Measurements from ENCODE around the gene SLC37A2.

The SLC37A2 gene

GRCh38 chr11:125071435-125071834, 8.3 kb downstream of the SLC37A2 start:
- no peak for DNase-seq (ENCODE audit: low read depth)

GRCh38 chr11:125071846-125072217, 8.7 kb downstream of the SLC37A2 start:
- DNase-seq (ENCODE audit: low read depth) = no peak

- no peak for DNase-seq (ENCODE audit: low read depth)
These were observed 9.3 kb downstream of the SLC37A2 start for GRCh38 chr11:125072218-125072960.

GRCh38 chr11:125072961-125073590, 10.0 kb downstream of the SLC37A2 start:
- DNase-seq (ENCODE audit: low read depth) = no peak

GRCh38 chr11:125073616-125074483, 10.7 kb downstream of the SLC37A2 start:
- DNase-seq (ENCODE audit: low read depth) = no peak

GRCh38 chr11:125074511-125075241, 11.6 kb downstream of the SLC37A2 start:
- DNase-seq (ENCODE audit: low read depth) = no peak

GRCh38 chr11:125075242-125075625, 12.1 kb downstream of the SLC37A2 start:
- DNase-seq (ENCODE audit: low read depth) = no peak

- no peak for DNase-seq (ENCODE audit: low read depth)
These were observed 12.8 kb downstream of the SLC37A2 start for GRCh38 chr11:125075900-125076317.

- DNase-seq (ENCODE audit: low read depth) = no peak
These were observed 13.4 kb downstream of the SLC37A2 start for GRCh38 chr11:125076378-125076945.

GRCh38 chr11:125078016-125078415, 14.9 kb downstream of the SLC37A2 start:
- no peak for DNase-seq (ENCODE audit: low read depth)

GRCh38 chr11:125078516-125079140, 15.5 kb downstream of the SLC37A2 start:
- DNase-seq (ENCODE audit: low read depth) = no peak

- DNase-seq (ENCODE audit: low read depth) = no peak
These were observed 16.2 kb downstream of the SLC37A2 start for GRCh38 chr11:125079151-125079877.

GRCh38 chr11:125079878-125080530, 16.9 kb downstream of the SLC37A2 start:
- no peak for DNase-seq (ENCODE audit: low read depth)

- no peak for DNase-seq (ENCODE audit: low read depth)
These were observed 17.4 kb downstream of the SLC37A2 start for GRCh38 chr11:125080531-125080911.

- DNase-seq (ENCODE audit: low read depth) = no peak
These were observed 18.1 kb downstream of the SLC37A2 start for GRCh38 chr11:125081098-125081798.

GRCh38 chr11:125082040-125082439, 18.9 kb downstream of the SLC37A2 start:
- no peak for DNase-seq (ENCODE audit: low read depth)

- DNase-seq (ENCODE audit: low read depth) = peak; percentile 47
These were observed 19.7 kb downstream of the SLC37A2 start for GRCh38 chr11:125082611-125083311.

GRCh38 chr11:125083312-125084056, 20.4 kb downstream of the SLC37A2 start:
- DNase-seq (ENCODE audit: low read depth) = no peak

Data from GM04504 (cell line).